NCI-H748 treated with DMSO at 0.1 percent for 48 hours (cell line): ENCODE measurements around the gene GBX1.

Experiments used
- DNase-seq: peaks from one replicate; lab custom pipeline; 2025; lab: John Stamatoyannopoulos, UW

Gene GBX1

GRCh38 chr7:151114151-151115090 lies 53.1 kb downstream of the GBX1 start:
- no peak for DNase-seq

DNA sequence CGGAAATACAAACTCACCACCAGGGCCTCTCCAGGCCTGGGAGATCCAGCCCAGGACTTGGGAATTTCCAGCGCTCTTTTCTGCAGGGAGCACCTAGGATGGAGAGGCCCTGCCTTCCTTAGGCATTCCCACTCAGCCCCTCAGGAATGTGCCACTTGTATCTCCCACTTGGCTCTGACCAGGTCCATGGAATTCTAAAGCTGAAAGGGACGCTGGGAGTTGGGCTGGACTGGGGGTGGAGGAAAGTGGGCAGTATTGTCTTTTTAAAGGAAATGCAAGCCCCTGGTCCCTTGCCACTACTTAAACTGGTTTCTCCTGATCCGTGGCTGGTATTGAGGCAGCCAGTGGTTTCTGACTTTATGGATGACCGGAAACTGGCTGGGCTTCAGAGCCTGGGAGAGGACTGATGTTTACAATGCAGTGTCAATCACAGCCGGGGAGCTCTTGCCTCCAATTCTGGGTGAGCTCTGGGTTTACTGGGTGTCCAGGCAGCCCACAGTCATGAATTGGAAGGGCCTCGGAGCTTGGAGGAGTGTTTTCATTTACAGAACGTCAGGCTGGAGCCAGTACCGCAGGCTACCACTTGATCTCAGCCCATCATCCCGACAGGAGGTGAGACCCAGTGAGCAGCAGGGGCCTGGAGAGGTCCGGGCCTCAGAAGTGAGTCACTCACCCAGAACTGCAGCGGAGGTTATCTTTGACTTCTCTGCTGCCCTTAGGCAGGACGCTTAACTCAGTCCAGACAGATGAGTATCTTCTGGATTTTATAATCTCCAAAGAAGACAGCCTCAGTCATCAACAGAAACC lies 53.9 kb downstream of the GBX1 start:
- DNase-seq = no peak

DNA sequence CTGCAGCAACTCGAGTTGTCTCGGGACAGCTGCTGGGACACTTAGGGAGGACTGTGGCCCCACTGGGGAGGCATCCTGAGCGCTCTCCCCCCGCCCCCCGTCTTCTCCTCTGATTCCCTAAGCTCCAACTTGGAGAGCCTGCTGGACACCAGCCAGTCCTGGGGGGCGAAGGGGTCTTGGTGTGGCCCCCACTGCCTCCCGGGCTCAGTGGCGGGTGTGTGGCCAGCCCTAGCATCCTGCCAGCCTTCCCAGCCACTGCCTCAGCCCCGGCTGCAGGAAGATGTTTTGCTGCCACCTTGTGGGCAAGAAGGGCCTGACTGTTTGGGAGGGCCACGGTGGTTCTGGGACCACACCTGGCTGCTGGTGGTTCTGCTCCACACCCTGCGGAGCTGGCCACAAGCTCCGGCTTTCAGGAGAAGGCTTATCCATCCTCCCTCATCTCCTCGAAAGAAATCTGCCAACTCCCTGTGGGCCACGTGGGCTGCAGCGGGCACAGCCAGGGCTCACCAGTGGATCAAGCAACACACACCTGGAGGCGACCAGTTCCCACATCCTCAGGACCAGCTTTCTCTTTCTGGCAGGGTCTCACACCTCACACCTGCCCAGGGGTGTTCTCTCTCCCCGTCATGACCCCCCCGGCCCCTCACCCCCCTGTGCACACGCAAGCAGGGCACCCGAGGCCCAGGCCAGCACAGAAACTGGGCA lies 56.4 kb downstream of the GBX1 start:
- peak; percentile 16 for DNase-seq

DNA sequence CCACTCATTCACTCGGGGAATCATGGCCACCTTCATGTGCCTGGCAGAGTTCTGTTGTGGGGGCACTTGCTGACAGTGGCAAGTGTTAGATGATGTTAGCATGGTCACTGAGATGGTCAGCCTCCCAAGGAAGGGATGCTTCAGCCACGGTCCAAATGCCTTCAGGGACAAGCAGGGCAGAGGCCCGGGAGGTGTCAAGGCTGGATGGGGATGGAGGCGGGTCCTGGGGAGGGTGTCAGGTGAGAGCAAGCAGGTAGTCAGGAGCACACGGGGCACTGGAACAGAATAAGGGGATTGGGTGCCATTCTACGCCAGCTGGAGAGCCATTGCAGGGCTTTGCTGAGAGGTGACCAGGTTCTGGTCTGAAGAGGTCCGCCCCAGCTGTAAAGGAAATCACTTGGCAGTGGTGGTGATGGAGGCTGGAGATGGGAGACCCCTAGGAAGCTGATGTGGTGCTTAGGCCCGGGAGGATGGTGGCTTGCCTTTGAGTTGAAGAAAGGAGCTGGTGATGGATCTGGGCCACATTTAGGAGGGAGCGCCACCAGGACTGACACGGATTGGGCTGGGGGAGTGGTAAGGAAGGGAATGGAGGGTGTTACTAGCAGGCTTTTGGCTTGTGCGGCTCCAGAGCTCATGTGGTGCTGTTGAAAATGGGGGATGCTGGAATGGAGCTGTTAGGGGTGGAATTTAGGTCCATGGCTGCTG lies 57.1 kb downstream of the GBX1 start:
- no peak for DNase-seq

DNA sequence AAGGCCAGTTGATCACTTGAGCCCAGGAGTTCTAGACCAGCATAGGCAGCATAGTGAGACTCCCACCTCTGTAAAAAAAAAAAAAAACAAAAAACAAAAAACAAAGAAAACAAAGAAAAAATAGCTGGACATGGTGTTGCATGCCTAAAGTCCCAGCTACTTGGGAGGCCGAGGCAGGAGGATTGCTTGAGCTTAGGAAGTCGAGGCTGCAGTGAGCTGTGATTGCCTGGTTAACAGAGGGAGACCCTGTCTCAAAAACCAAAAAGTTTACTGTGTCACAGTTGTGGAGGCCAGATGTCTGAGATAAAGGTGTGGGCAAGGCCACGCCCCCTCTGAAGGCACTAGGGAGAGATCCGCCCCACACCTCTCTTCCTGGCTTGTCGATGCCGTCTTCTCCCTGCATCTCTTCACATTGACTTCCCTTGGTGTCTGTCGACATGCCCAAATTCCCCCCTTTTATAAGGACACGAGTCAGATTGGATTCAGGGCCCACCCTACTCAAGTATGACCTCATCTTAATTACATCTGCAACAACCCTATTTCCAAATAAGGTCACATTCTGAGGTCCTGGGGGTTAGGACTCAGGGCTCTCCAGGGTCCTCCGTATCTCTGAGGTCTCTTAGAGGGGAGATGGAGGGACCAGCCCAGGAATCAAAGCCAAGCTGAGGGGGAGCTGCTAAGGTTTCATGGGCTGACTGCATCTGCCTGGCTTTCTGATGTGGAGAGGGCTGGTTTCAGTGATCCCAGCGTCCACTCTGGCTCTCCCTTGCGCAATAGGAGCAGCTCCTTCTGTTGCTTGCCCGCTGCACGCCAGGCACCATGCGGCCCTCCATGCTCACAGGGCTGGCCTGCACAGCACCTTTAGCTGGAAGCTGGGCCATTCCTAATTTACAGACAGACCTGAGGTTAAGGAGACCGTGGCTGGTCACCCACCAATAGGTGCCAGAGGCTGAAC lies 58.1 kb downstream of the GBX1 start:
- no peak for DNase-seq

- no peak for DNase-seq
Measured at GRCh38 chr7:151107882-151108281, 59.6 kb downstream of the GBX1 start.

DNA sequence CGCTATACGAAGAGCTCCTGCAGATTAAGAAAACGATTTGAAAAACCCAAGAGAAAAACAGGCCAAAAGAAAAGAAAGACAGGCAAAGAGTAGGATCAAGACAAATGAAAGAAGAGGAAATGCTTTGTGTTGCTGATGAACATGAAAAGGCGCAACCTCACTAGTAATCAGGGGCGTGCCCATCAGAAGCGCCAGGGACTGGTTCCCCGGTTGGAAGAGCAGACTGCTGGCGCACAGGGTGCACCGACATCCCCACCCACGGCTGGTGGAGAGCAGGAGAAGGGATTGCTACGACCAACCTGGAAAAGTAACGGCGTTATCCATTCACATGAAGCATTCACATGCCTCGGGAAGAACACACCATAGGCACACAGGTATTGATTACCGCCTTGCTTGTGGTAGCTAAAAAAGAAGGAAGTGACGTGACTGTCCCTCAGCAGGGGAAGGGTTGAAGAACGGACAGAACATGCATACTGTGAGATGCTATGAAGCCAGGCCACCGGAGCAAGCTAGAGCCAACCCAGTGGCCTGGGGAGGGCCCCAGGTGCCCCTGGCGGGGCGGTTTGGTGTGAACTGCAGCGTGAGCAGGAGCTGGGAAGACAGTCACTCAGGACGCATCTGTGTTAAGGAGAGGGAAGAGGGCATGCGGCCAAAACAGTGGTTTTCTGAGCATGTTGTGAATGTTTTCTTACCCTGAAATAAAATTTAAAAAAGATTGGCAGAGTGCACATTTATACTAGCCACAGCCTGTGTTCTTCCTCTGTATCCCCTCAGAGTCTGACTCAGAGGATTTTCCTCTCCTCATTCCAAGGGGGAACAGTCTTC lies 62.9 kb downstream of the GBX1 start:
- no peak for DNase-seq

DNA sequence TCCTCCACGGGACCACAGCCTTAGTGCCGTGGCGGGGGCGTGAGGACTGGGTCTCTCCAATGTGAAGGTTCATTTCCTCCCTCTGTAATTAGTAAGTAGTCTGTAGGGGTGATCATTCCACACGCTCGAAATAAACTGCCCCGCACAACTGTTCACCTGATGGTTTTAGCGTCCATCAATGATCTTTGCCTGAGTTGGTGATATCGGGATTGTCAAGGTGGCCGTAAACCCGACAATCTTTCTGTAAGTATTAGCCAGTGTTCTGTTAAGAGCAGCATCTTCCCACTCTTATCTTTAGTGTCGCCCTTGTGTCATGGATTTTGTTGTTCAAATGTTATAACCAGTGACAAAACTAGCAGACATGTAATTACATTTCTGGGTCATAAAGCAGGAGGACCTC lies 63.5 kb downstream of the GBX1 start:
- DNase-seq = no peak

GRCh38 chr7:151102991-151103390 lies 64.5 kb downstream of the GBX1 start:
- DNase-seq = no peak

DNA sequence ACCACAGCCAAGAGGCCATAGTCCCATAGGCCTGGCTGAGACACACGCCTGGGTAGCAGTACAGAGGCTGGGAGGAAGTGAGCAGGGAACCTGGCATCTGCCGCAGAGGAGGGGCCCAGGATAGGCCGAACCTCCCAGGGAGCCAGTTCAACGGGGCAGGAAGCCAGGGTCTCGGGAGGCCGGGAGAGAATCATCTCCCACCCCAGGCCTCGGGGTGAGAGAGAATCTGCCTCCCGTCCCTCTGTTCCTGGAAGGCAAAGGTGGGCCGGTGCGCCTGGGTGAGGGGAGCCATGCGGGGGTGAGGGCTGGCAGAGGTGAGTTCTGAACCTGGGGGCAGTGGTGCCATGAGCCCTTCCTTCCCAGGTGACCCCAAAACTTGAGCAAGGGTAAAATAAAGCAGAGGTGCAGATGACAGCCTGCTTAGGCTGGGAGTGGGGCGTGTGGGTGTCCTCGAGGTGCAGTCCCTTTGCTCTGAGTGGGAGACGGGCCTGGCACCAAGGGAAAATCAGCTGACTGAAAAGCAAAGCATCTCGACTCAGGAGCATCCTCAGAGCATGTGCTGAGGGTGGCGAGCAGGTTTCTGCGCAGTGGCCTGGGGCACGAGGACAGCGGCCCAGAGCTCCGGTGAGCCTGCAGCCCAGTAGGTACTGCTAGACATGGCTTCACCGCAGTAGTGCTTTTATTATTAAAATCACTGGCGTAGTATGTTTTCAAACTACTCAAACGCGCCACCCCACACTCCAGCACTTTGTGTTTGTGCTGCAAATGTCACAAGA lies 65.7 kb downstream of the GBX1 start:
- no peak for DNase-seq

DNA sequence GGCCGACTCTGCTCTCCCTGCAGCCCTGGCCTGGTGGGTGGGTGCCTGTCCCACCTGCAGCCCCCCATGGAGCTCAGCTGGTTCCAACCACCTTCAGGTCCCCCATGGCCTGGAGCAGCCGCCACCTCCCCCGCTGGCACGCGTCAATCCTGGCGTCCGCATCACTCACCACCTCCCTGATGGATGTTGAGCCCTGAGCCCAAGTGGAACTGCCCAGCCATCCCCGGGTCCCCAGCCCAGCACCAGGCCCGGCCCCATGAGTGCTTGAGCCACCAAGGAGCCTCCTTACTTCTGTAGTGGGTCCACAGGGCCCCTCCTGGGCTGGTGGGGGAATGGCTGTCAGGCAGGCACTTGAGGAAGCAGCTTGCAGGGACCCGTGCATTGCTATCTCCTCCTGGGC lies 66.6 kb downstream of the GBX1 start:
- DNase-seq = no peak

GRCh38 chr7:151099486-151100211 lies 67.8 kb downstream of the GBX1 start:
- no peak for DNase-seq
